Coronary artery (tissue), 2 donors: Measurements from ENCODE around the gene TTC27.

Source experiments
- DNase-seq: peaks from one replicate; pipeline ENCODE4 v3.0.0-alpha.2; 2017; ENCODE audit warnings: low spot score
- H3K27ac ChIP-seq, 2 donors: fragments of 200-600 bp; sonication (generic); one replicate each; pipeline ENCODE4 v1.5.1; 2016 to 2019
- H3K4me3 ChIP-seq: fragments of 200-600 bp; sonication (generic); 2 replicates; pipeline ENCODE4 v1.5.1; 2016; ENCODE audit warnings: mild to moderate bottlenecking, moderate library complexity
- TF ChIP-seq, protein P1 (sequence below): fragments of 200-600 bp; sonication (generic); IDR thresholded peaks from one replicate; pipeline ENCODE4 v1.5.1; 2019; ENCODE audit warnings: antibody characterized with exemption

The TTC27 gene

DNA sequence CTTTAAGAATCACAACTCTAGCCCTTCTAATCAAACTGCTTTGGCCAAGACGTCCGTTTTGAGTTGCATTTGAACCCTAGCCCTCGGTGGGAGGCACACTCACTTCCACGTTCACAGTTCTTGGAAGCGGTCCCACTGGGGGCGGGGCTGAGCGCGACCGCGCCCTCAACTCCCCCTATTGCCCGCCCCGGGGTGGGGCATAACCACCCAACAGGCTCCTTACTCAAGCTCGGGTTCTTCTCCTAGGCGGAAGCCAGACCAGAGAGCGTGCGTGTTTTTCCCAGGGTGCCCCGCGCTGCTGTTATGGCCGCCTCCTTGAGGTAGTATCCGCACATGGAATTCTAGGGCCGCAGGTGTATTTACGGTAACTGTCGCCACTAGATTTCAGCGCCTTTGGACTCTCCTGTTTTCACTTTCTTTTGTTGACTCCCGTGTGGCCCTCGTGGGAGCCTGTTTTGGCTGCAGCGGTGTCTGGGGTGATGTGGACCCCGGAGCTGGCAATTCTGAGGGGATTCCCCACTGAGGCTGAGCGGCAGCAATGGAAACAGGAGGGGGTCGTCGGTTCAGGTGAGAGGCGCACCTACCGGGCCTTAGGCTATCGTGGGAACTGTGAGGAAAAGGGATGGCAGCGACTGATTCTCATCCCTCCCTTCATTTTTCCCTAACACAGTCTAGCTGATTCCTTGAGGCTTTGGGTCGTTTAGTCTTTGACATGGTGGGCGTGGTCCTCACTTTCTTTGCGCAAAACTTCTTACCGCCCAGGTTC, at the start of gene TTC27:
TTC27 (plus strand) TSS at position 237 of the 766 bp plus-strand sequence; CDS start at position 480, 243 bp downstream.
- peak within 1 kb of the TSS; percentile 70 to 86 for H3K27ac ChIP-seq
- TF ChIP-seq, protein P1, sequence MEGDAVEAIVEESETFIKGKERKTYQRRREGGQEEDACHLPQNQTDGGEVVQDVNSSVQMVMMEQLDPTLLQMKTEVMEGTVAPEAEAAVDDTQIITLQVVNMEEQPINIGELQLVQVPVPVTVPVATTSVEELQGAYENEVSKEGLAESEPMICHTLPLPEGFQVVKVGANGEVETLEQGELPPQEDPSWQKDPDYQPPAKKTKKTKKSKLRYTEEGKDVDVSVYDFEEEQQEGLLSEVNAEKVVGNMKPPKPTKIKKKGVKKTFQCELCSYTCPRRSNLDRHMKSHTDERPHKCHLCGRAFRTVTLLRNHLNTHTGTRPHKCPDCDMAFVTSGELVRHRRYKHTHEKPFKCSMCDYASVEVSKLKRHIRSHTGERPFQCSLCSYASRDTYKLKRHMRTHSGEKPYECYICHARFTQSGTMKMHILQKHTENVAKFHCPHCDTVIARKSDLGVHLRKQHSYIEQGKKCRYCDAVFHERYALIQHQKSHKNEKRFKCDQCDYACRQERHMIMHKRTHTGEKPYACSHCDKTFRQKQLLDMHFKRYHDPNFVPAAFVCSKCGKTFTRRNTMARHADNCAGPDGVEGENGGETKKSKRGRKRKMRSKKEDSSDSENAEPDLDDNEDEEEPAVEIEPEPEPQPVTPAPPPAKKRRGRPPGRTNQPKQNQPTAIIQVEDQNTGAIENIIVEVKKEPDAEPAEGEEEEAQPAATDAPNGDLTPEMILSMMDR: no peak
- DNase-seq: peak; percentile 95
- peak within 1 kb of the TSS; percentile 92 for H3K4me3 ChIP-seq

DNA sequence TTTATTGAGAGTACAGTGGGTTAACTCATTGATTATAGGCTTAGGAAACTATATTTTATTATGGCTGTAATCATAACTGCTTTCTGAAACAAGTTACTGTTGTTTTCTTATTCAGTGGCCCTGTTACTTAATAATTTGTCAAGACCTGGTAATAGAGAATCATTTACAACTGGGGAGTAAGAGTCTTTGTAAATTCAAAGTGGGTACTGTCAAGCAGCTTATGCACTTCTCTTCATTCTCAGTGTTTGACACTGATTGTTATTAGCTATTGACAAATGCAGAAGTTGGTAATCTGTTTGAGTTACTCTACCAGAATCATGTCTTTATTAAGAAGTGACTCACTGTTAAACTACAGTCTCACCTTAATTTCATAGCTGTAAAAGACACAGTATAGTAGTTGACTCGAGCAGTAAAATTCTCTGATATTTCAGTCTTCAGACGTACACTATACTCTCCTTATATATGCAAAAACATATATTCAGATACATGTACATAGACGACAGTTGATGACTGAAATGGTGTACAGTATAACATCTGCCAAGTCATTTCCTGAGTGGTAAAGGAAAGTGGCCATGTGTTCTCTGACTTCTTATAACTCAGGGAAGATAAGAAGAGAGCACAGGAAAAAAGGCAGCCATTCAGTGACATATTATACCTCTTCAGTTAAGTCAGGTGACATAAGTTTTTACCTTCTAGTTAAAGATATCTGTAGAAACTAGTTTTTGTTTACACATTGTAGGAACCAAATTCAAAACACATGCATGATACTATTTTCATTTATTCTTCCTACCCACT, 36.0 kb upstream of the TTC27 start:
- no peak overlapping the region for H3K4me3 ChIP-seq
- no peak for DNase-seq
- no peak overlapping the region for H3K27ac ChIP-seq
- TF ChIP-seq, protein P1: no peak

DNA sequence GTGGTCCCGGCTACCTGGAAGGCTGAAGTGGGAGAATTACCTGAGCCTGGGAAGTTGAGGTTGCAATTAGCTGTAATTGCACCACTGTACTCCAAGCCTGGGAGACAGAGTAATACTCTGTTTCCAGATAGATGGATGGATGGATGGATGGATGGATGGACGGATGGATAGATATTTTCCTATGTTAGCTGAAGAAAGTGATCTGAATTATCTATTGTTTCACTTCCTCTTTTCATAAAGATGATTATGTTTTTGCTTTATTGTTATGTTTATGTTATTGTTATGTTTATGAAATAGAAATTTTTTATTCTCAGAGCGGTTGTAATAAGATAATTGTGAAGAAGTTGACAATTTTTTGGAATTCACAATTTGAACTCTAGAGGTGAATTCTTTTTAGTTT, 33.3 kb upstream of the TTC27 start:
- DNase-seq: no peak
- no peak overlapping the region for H3K4me3 ChIP-seq
- H3K27ac ChIP-seq: no peak overlapping the region
- TF ChIP-seq, protein P1: no peak

DNA sequence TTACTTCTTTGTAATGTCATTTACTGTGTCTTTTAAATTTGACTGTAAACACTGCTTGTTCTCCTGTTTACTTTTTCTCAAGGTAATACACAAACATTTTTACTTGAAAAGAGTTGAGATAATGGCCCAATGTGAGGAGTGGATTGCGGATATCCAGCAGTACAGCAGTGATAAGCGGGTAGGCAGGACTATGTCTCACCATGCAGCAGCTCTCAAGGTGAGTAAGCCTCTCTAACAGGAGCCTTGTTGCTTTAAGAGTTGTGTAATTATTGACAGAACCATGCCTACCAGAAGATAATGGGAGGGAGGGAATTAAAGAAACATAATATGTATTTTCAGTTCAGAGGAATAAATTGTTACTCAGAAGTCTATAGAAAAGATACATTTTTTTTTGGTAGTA, 16.5 kb upstream of the TTC27 start:
- Histone ChIP-seq H3K27ac (no peak overlapping the region), H3K4me3 (no peak overlapping the region)
- TF ChIP-seq, protein P1: no peak
- no peak for DNase-seq

DNA sequence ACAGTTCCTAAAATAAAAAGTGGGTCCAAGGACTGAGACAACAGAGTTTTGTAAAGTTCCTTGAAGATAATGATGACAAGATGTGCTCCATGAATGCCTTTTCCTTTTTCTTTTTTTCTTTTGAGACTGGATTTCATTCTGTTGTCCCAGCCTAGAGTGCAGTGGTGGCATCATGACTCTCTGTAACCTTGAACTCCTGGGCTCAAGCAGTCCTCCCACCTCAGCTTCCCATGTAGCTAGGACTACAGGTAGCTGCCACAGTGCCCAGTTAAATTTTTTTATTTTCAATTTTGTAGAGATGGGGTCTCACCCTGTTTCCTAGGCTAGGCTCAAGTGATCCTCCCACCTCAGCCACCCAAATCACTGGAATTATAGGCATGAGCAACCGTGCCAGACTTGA, 16.1 kb upstream of the TTC27 start:
- TF ChIP-seq, protein P1: no peak

DNA sequence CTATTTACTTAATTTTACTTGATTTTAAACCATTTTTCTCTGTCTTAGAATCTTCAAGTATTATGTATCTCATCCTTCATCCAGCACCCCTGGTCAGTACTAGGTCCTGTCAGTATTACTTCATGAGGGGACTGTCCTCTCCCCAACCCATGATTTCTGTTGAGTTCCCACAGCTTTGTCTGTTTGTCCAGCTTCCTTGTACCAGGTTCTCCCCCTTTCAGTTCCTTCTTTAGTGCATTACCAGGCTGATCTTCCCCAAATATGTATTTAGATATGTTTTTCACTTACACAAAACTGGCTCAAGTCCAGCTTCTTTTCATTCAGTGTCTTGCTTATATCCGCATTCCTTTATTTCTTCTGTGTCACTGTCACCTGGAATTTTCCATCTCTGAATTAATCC, 13.8 kb upstream of the TTC27 start:
- no peak overlapping the region for H3K27ac ChIP-seq
- DNase-seq: no peak
- TF ChIP-seq, protein P1: no peak
- no peak overlapping the region for H3K4me3 ChIP-seq

More for the DNA sequence above, 16.1 kb upstream of the TTC27 start:
- H3K4me3 ChIP-seq: no peak overlapping the region
- DNase-seq: no peak
- H3K27ac ChIP-seq: no peak overlapping the region
